ENCODE results near the gene MTNR1A.

Gene MTNR1A

DNA sequence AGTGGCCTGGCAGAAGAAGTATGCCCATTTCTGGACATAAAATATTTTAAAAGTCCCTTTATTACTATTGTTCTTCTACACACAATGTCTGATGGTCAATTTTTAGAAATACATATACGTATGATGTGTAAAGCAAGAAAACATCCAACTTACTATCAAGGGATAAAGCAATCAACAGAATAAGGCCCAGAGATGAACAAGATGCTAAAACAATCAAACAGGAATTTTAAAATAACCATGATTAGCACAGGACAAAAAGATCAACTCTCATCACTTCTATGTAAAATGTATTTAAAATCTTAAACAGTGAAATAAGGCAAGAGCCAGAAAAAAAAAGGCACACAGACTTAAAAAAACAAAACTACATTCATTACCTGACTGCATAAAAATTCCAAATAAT, 60.9 kb downstream of the MTNR1A start:
- DNase-seq (ENCODE audit: low read depth in 2 of 2, low spot score in 1 of 2): no peak

- no peak for DNase-seq (ENCODE audit: low read depth in 2 of 2, low spot score in 1 of 2)
Measured at GRCh38 chr4:186487726-186488125, 67.6 kb downstream of the MTNR1A start.

DNA sequence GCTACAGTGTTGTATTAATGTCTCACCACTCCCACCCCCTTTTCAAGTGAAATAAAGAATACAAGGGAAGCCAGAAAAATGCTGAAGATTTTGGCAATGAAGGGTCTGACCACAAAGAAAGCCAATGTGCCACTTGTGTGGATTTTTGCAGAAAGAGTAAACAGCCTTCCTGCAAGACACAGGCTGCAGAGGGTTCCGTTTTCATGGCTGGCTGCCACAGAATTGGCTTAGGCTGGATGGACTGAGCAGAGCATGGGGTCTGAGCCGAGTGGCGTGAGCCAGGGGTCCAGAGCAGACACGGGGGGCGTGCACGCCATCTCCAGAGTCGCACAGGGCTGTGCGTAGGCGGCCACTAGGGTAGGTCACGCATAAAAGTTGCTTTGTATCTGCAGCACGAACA, 69.2 kb downstream of the MTNR1A start:
- DNase-seq (ENCODE audit: low read depth in 2 of 2, low spot score in 1 of 2): no peak

GRCh38 chr4:186485561-186486062, 69.8 kb downstream of the MTNR1A start:
- DNase-seq (ENCODE audit: low read depth in 2 of 2, low spot score in 1 of 2): no peak

DNA sequence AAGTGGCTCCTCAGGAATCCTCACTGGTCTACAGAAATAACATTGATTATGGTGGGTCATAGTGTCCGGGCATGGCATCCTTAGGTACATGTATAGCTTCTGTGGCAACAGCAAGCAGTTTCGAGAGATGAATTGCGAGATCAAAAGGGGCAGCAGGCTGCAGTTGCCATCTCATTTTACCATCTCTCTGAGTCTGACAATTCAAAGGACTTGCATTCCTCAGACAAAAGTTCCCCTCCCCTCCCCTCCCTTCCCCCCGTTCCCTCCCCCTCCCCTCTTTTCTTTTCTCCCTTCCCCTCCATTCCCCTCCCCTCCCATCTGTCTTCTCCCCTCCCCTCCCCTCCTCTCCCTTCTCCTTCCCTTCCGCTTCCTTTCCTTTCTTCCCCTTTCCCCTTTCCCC, 70.2 kb downstream of the MTNR1A start:
- DNase-seq (ENCODE audit: low read depth in 2 of 2, low spot score in 1 of 2): no peak

- no peak for DNase-seq (ENCODE audit: low read depth in 2 of 2, low spot score in 1 of 2)
Measured at GRCh38 chr4:186483656-186484055, 71.7 kb downstream of the MTNR1A start.
